GM19240 (cell line): ENCODE measurements around the gene EDRF1.

ENCODE experiments used
- DNase-seq: peaks from one replicate; pipeline ENCODE4 v3.0.0; 2011; ENCODE audit warnings: low spot score; ENCODE audit not compliant: insufficient read length

The EDRF1 gene

DNA sequence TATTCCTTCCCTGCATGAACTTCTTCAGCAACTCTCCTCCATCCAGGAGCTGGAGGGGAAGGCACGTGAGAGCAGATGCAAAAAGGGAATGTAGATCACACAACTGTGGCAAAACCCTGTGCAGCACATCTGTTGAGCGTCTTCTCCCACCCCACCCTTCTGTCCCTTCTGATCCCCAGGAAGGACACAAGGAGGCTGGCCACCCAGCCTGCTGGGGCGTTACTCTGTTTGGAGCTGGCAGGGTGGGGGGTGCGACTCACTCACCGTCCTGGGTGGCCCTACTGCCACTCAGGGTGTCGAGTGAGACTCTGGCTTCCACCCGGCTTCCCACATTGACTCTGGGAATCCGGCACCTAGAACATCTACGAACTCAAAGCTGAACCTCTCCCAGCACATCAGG is 66.3 kb downstream of the EDRF1 start:
- no peak for DNase-seq

DNA sequence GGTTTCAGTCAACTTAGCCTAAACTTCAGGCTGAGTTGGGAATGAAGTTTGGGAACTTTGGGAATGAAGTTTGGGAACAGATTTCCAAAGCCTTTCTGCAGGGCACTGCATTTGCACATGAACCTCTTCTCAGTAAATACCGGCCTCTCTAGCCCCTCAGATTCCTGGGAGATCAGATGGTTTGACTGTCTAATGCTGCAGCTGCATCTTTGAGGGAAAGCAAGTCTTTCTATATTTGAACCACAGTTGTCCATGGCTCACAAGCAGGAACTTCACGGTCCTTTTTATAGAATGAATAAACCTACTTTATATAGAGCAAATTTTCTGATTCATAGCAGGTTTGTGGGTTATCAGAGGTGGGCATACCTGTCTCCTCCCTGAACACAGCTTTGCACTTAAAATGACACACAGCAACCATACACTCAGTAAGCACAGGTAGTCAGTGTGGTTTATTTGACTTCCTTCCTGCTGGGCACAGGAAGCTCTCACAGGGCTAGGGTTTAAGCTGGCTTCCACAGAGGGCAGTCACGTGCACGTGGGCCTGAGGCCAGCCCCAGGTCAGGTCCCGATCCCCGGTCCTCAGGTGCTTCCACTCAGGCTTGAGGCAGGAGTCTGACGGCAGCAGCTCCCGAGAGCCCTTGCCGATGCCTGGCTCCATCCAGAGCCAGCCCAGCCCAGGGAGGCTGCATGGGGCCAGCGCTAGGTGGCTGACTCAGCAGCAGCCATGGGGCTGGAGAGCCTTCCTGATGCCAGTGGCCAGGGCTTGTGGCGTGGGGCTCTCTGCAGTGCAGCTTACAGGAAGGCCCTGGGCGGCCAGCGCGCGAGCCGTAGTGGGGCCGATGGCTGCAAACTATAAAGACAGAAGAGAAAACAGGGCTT is 68.9 kb downstream of the EDRF1 start:
- no peak for DNase-seq

DNA sequence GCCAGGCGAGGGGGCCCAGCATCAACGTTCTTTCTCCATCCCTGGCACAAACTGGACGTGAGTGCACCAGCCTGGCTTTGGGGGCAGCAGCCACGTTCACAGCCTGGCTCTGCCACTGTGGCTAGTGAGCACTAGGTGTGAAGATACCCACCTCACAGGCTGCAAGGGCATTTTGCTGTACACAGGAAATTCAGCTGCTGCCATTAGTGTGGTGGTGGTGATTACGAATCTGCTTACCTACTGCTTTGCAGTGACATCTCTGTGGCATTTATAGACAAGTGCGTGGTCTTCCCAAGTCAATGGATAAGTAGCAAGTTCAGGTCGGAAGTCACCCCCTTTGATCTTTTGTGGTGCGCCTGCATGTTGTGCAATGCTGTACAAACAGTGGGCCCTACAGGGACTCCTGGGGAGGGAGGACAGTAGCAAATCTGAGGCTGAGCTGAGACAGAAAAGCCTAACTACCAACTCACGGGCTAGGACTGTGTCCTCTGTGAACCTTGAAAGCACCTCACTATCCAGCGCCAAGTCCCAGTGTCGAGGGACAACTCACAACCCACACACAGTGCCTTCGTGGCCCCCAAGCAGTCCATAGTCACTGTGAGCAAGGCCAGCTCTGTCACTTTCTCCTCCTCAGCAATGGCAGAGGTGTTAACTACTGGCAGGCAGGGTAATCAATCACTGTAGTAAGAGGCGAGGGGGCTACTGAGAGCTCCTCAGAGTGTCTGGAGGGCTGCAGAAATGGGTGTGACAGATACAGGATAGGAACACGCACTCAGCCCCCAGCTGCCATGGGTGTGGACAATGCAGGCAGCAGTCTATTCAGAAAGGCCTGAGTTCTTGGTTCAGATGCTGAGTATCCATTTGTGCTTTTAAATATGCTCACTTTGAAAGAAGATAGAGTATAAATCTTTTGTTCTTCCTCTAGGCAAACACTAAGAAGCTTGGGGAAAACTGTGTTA is 73.1 kb downstream of the EDRF1 start:
- no peak for DNase-seq

DNA sequence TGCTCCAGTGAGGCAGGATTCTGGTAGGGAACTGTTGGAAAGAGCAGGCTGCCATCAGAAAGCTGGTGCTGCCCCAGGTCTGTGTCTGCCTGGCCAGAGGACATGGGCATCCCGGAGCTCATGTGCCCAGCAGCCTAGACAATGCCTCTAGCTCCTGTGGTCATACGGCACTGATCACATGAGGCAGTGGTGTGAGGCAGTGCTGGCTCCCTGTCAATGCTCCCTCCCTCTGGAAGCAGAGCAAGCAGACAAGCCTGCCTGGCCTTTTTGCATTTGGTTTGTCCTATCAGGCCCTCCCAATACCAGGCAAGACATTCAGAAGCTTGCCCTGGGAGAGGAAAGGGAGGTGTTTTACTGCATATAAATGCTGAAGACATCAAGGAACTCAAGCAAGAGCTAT is 75.6 kb downstream of the EDRF1 start:
- no peak for DNase-seq

DNA sequence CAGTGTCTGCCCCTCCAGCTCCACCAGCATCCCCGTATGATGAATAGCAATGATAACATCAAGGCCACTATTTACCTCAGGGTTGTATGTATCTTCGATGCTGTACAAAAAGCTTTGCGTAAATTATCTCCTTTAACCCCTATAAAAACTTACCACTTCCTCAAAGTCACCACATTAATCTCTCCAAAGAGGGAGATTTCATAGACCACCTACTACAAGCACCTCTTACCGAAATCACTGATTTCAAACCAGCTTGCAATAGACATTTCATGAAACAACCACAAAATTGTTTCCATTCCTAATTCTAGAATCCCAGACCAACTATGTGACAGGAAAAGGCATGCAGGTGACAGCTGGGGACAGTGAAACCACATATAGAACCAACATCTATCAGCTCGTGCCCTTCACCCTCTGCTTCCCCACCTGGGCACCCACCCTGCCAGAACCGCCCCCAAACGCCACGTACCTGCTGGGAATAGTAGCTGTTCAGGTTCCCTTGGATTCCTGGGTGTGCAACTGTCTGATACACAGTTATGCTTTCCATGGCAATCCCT is 76.2 kb downstream of the EDRF1 start:
- no peak for DNase-seq

DNA sequence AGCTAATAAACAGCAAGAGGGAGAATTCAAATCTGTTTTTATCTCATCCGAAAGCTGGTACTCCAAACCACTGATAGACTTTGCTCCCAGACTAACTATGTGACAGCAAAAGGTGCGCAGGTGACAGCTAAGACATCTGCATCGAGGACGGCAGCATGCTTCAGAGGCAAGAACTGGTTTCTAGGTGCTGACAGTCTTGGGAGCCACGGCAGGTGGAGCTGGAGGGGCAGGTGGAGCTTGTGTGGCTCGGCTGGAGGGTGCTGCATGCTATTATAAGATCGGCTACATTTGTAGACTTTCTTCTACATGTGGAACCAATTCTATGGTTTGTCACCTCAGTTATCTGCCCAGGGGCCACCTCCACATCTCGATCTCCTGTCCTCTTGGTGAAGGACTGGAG is 77.9 kb downstream of the EDRF1 start:
- DNase-seq = no peak

DNA sequence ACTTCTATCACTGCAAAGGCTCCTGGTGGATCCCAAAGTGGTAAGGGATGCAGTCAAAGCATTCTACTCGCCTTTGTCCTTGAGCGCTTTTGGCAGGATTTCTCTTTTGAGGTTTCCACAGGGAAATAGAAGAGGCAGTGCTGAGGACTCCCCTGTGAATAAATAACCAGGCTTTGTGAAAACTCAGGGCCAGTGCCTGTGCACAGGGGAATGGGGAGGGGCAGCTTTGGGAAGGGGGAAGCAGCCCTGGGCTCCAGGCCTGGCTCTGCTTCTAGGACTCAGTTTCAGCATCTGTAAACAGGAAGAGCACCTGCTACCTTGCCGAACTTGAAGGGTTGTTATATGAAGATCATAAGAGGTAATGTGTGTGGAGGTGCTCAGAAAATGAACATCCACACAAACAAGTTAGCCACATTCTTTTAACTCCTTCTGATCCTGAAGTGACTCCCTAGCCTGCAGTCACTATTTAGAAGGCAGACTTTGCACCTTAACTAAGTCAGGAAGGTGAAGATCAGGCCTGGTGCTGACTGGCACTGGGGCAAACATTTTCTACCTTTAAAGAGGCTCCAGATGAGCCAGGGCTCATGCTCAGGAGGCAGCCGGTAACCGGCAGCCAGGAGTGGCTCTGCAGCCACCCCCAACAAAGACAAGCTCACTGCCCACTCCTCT is 78.6 kb downstream of the EDRF1 start:
- no peak for DNase-seq

DNA sequence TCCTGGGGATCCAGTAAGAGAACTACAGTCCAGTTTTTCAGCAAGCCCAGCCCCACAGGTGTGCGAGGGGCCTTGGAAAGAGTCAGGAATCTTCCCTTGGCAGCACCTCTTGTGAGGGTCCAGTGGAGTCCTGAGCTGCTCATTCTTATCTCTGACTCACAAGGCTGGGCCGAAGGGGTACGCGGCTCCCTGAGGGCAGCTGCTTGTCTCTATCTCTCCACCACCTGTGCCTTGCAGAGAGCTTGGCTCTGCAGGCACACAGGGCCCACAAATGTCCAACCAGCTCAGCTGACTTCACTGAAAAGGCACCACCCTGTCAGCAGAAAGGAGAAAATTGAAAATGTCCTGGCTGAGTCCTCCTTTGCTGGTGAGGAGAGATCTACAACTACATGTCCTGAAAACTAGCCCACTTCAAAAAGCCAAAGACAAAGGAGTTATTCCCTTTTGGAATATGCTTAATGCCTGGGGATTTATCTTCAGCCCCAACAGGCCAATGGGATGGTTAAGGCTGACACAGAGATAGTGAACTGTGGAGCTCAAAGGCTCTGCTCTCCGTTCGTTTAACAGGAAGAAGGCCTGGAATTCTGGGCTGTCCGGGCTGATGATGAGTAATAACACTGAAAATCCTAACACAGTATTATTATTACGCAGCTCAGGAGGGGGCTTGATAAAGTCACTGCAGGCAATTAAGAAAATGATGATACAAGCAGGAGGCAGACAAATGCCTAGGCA is 80.1 kb downstream of the EDRF1 start:
- DNase-seq = no peak

DNA sequence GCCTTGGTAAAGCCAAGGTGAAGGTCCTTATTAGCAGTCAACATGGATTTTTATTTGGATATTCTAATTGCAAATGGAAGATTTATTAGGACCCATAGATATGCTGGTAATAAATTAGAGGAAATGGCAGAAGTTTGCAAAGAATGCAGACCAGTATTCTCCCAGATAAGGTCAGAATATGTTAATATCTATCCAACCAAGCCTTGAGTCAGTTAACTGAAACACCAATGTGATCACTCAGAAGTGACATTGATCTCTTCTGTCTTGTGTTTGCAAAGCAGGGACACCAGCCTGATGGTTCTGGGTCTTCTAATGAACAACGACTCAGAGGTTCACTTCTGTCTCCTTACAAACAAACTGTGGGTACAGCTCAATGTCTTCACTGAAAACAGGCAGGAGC is 82.1 kb downstream of the EDRF1 start:
- DNase-seq = no peak

DNA sequence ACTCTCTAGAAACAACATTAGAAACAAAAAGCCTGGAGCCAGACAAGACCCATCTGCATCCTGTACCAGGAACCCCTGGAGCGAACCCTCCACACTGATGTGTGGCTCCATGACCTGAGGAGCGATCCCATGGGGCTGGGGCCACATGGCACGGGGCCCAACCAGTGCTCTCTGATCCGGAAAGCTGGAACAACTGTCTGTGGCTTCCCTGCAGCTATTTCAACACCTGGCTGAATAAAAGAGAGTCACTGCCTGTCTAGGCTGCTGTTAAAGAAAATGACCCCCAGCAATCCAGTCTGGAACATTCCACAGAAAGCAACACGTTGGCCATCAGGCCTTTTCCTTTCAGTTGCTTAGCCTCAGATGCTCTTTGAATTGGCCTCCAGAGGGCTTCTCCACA is 82.6 kb downstream of the EDRF1 start:
- no peak for DNase-seq

DNA sequence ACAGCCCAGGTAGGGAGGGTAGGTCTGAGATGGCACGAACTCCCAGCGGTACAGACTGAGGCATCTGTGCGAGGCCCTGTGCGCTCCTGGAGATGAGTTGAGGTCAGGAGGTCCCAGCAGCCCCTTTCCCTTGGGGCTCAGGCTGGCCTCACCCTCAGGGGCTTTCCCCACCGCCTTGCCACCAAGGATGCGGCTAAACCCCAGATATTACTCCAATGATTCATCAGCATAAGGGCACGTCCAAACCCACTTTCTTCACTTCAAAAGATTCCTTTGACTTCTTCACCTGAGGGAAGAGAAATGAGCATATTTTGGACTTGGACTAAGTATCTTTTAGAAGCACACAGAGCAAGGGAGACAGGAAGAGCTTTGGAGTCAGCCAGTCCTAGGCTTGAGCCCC is 83.2 kb downstream of the EDRF1 start:
- DNase-seq = no peak

DNA sequence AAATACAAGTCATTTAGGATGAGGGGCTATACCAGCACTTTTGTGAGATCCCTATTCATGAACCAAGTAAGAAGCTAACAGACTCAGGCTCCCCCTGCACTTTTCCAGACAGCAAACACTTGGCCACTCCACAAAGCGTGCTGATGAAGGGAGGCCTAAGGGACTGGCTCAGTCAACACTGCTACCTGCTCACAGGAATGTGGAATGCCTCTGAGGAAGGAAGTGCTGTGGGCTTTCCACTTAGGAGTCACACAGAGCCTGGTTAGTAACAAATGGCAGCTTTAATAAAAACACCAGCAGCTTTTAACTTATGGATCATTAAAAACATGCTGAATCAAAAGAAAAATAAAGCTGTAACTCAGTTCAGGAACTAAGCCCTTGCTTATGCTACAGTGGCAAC is 88.5 kb downstream of the EDRF1 start:
- no peak for DNase-seq

DNA sequence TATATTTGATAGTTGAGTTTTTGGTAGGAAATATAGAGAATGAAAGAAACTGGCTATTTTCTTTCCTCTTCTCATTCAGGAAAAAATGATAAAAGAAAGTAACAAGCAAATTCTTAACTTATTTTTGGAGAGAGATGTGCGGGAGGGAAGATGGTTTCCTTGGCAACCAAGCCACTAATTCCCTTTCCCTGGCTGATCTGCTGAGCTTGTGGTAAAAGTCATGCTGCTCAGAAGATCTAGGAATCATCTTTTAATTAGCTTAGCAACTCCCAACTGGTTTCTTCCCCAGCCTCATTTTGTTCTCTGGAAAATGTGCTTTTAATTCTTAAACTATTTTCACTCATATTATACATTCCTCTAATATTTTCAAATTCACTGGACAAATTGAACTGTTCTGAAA is 91.7 kb downstream of the EDRF1 start:
- no peak for DNase-seq

DNA sequence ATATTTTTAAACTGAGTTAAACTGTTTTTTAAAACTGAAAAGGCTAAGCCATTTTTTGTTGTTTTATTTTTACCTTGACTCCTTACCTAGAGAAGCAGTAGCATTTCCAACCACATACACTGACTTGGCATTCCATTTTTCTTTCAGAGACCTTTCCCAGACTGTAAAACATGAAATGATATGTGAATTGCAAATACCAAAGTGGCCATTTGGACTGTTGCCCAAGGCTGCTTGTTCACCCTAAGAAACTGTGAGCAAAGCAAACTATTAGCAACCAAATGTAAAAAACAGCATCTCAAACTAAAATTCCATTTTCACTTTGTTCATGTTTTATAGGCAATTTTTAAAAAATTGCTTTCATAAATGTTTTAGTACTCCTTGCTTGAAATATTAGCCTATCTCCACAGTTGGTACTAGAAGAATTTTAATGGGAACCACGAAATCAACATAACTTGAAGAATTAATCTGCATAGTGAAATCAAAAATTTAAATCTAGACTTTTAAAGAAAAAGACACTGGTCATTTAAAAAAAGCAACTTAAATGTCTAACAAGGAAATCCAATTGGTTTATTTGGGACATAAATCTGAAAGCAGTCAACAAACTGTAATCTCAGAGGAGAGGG is 92.7 kb downstream of the EDRF1 start:
- no peak for DNase-seq
